HEK293 (cell line): ENCODE measurements around the gene ACSM3.

ENCODE experiments used
- CTCF ChIA-PET: fragments of 350-600 bp; formaldehyde crosslinking; extraction: SDS; loops from one replicate; lab custom pipeline; 2021; ENCODE audit warnings: antibody characterized with exemption; lab: Yijun Ruan, JAX
- POLR2A ChIA-PET: fragments of 300-600 bp; formaldehyde crosslinking; extraction: SDS; loops from one replicate; lab custom pipeline; 2020; ENCODE audit warnings: antibody characterized with exemption, inconsistent platforms; lab: Yijun Ruan, JAX
- H3K27ac ChIP-seq: fragments of 200-500 bp; sonication (Bioruptor generic); 2 replicates; pipeline ENCODE4 v1.5.1; 2014; ENCODE audit warnings: low read depth, low read length, control low read depth, inconsistent platforms; ENCODE audit errors: extremely low read depth
- H3K36me3 ChIP-seq, 2 experiments: fragments of 200-500 bp in 1 of 2; sonication (Bioruptor generic) in 1 of 2; 1 replicate in 1 of 2; 2 replicates in 1 of 2; pipeline ENCODE4 v1.5.1; 2014 to 2017; ENCODE audit warnings: inconsistent platforms in 2 of 2, low read length in 2 of 2; ENCODE audit not compliant: control insufficient read depth in 2 of 2, insufficient read depth in 1 of 2
- H3K4me1 ChIP-seq: fragments of 200-500 bp; sonication (Bioruptor generic); 2 replicates; pipeline ENCODE4 v1.5.1; 2014; ENCODE audit warnings: mild to moderate bottlenecking, low read length, inconsistent platforms; ENCODE audit not compliant: control insufficient read depth, insufficient read depth
- H3K4me3 ChIP-seq: 2 replicates; pipeline ENCODE4 v1.5.1; 2011; ENCODE audit warnings: low read depth, mild to moderate bottlenecking, control low read depth, low read length, moderate library complexity
- H3K9me3 ChIP-seq: fragments of 200-500 bp; sonication (Bioruptor generic); 2 replicates; pipeline ENCODE4 v1.5.1; 2014; ENCODE audit warnings: low read depth, low read length, inconsistent platforms; ENCODE audit not compliant: control insufficient read depth, insufficient read depth
- AEBP2 ChIP-seq: fragments of 450-650 bp; formaldehyde crosslinking; IDR thresholded peaks from 2 replicates; pipeline ENCODE4 v1.5.1; 2016; ENCODE audit warnings: missing biosample characterization, missing genetic modification characterization, borderline replicate concordance
- GFI1B ChIP-seq: fragments of 450-650 bp; formaldehyde crosslinking; IDR thresholded peaks from 2 replicates; pipeline ENCODE4 v1.5.1; 2016; ENCODE audit warnings: missing biosample characterization, missing genetic modification characterization
- KLF7 ChIP-seq: fragments of 450-650 bp; formaldehyde crosslinking; IDR thresholded peaks from 2 replicates; pipeline ENCODE4 v1.5.1; 2016; ENCODE audit warnings: missing biosample characterization, missing genetic modification characterization, borderline replicate concordance
- ZBTB8A ChIP-seq: fragments of 450-650 bp; formaldehyde crosslinking; IDR thresholded peaks from 2 replicates; pipeline ENCODE4 v1.5.1; 2016; ENCODE audit warnings: missing biosample characterization, missing genetic modification characterization
- ZNF10 ChIP-seq: fragments of 450-650 bp; formaldehyde crosslinking; IDR thresholded peaks from 2 replicates; pipeline ENCODE4 v1.5.1; 2017; ENCODE audit warnings: missing biosample characterization, missing genetic modification characterization
- ZNF138 ChIP-seq: fragments of 450-650 bp; formaldehyde crosslinking; IDR thresholded peaks from 2 replicates; pipeline ENCODE4 v1.5.1; 2016; ENCODE audit warnings: missing biosample characterization, missing genetic modification characterization, borderline replicate concordance
- ZNF140 ChIP-seq: fragments of 450-650 bp; formaldehyde crosslinking; IDR thresholded peaks from 2 replicates; pipeline ENCODE4 v1.5.1; 2016; ENCODE audit warnings: missing biosample characterization, missing genetic modification characterization
- ZNF169 ChIP-seq: fragments of 450-650 bp; formaldehyde crosslinking; IDR thresholded peaks from 2 replicates; pipeline ENCODE4 v1.5.1; 2016; ENCODE audit warnings: missing biosample characterization, missing genetic modification characterization
- ZNF175 ChIP-seq: fragments of 450-650 bp; formaldehyde crosslinking; IDR thresholded peaks from 2 replicates; pipeline ENCODE4 v1.5.1; 2016; ENCODE audit warnings: missing biosample characterization, missing genetic modification characterization
- ZNF221 ChIP-seq: fragments of 450-650 bp; formaldehyde crosslinking; IDR thresholded peaks from 2 replicates; pipeline ENCODE4 v1.5.1; 2017; ENCODE audit warnings: missing biosample characterization, missing genetic modification characterization, borderline replicate concordance
- ZNF311 ChIP-seq: fragments of 450-650 bp; formaldehyde crosslinking; IDR thresholded peaks from 2 replicates; pipeline ENCODE4 v1.5.1; 2017; ENCODE audit warnings: missing biosample characterization, missing genetic modification characterization, borderline replicate concordance
- ZNF394 ChIP-seq: fragments of 450-650 bp; formaldehyde crosslinking; IDR thresholded peaks from 2 replicates; pipeline ENCODE4 v1.5.1; 2016; ENCODE audit warnings: missing biosample characterization, missing genetic modification characterization, mild to moderate bottlenecking, moderate library complexity, borderline replicate concordance
- ZNF398 ChIP-seq: fragments of 450-650 bp; formaldehyde crosslinking; IDR thresholded peaks from 2 replicates; pipeline ENCODE4 v1.5.1; 2017; ENCODE audit warnings: missing biosample characterization, missing genetic modification characterization
- ZNF426 ChIP-seq: fragments of 450-650 bp; formaldehyde crosslinking; IDR thresholded peaks from 2 replicates; pipeline ENCODE4 v1.5.1; 2017; ENCODE audit warnings: missing biosample characterization, missing genetic modification characterization, mild to moderate bottlenecking, inconsistent platforms, moderate library complexity
- ZNF488 ChIP-seq: fragments of 450-650 bp; formaldehyde crosslinking; IDR thresholded peaks from 2 replicates; pipeline ENCODE4 v1.5.1; 2016; ENCODE audit warnings: missing biosample characterization, missing genetic modification characterization
- ZNF555 ChIP-seq: fragments of 450-650 bp; formaldehyde crosslinking; conservative IDR thresholded peaks from 2 replicates; pipeline ENCODE4 v1.5.1; 2017; ENCODE audit warnings: missing biosample characterization, mild to moderate bottlenecking, missing genetic modification characterization, inconsistent platforms
- ZNF600 ChIP-seq: fragments of 450-650 bp; formaldehyde crosslinking; IDR thresholded peaks from 2 replicates; pipeline ENCODE4 v1.5.1; 2016; ENCODE audit warnings: missing biosample characterization, missing genetic modification characterization
- ZNF664 ChIP-seq: fragments of 450-650 bp; formaldehyde crosslinking; IDR thresholded peaks from 2 replicates; pipeline ENCODE4 v1.5.1; 2016; ENCODE audit warnings: missing biosample characterization, missing genetic modification characterization
- ZNF76 ChIP-seq: fragments of 450-650 bp; formaldehyde crosslinking; IDR thresholded peaks from 2 replicates; pipeline ENCODE4; 2016; ENCODE audit warnings: low read depth, missing biosample characterization, missing genetic modification characterization, borderline replicate concordance
- ZNF791 ChIP-seq: fragments of 450-650 bp; formaldehyde crosslinking; IDR thresholded peaks from 2 replicates; pipeline ENCODE4 v1.5.1; 2016; ENCODE audit warnings: missing biosample characterization, missing genetic modification characterization
- ZNF843 ChIP-seq: fragments of 450-650 bp; formaldehyde crosslinking; IDR thresholded peaks from 2 replicates; pipeline ENCODE4 v1.5.1; 2016; ENCODE audit warnings: missing biosample characterization, missing genetic modification characterization
- TF ChIP-seq, protein P1 (sequence below): fragments of 450-650 bp; formaldehyde crosslinking; IDR thresholded peaks from 2 replicates; pipeline ENCODE4 v1.5.1; 2016; ENCODE audit warnings: missing biosample characterization, missing genetic modification characterization

The ACSM3 gene

GRCh38 chr16:20822521-20823325, 58.9 kb downstream of the ACSM3 start:
- Histone ChIP-seq H3K9me3 (no peaks in the 10 kb centered on the region), H3K36me3 (peaks cover 10 to 78% of the 10 kb centered on the region in 2 experiments)
- CTCF ChIA-PET = no interaction called here
- TF ChIP-seq ZNF10 (tag by site-specific recombination) = peak; percentile 78
- TF ChIP-seq ZNF138 = no peak
- TF ChIP-seq, all 188 proteins: peak for 1
- no peak overlapping the region for H3K27ac ChIP-seq
- H3K4me1 ChIP-seq = no peaks in the 10 kb centered on the region
- H3K4me3 ChIP-seq = no peak overlapping the region
- POLR2A ChIA-PET = no interaction called here

DNA sequence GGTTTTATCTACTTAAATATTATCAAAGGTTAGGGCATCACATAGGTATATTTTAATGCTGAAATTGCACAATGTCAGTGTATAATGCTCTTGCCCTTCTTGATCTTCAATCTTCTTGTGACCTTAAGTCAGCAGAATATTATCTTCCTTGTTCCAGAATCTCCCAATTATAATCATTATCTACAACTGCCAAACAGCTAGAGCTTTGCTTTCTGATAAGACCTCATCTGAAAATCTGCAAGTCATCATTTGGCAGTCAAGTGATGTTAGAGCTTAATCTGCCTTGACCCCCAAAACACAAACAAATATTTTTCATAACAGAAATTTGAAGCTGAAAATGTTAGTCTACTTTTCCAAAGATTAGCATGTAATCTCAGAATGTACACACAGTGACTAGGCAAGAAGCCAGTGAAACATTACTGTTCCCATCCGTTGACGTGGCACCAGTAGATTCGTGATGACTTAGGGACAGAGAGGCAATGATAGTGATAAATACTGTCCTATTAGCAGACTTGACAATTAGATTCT, 62.3 kb downstream of the ACSM3 start:
- ChIA-PET CTCF (no interaction called here), POLR2A (interaction anchor here (0.6 kb wide), 1 partner anchor 1461 kb away, joined by 4 read pairs; no protein-coding TSS in a partner anchor)
- H3K36me3 ChIP-seq = peaks cover 12 to 80% of the 10 kb centered on the region in 2 experiments
- H3K9me3 ChIP-seq = no peaks in the 10 kb centered on the region
- no peak overlapping the region for H3K27ac ChIP-seq
- H3K4me3 ChIP-seq = no peak overlapping the region
- no peaks in the 10 kb centered on the region for H3K4me1 ChIP-seq
- TF ChIP-seq, protein P1, sequence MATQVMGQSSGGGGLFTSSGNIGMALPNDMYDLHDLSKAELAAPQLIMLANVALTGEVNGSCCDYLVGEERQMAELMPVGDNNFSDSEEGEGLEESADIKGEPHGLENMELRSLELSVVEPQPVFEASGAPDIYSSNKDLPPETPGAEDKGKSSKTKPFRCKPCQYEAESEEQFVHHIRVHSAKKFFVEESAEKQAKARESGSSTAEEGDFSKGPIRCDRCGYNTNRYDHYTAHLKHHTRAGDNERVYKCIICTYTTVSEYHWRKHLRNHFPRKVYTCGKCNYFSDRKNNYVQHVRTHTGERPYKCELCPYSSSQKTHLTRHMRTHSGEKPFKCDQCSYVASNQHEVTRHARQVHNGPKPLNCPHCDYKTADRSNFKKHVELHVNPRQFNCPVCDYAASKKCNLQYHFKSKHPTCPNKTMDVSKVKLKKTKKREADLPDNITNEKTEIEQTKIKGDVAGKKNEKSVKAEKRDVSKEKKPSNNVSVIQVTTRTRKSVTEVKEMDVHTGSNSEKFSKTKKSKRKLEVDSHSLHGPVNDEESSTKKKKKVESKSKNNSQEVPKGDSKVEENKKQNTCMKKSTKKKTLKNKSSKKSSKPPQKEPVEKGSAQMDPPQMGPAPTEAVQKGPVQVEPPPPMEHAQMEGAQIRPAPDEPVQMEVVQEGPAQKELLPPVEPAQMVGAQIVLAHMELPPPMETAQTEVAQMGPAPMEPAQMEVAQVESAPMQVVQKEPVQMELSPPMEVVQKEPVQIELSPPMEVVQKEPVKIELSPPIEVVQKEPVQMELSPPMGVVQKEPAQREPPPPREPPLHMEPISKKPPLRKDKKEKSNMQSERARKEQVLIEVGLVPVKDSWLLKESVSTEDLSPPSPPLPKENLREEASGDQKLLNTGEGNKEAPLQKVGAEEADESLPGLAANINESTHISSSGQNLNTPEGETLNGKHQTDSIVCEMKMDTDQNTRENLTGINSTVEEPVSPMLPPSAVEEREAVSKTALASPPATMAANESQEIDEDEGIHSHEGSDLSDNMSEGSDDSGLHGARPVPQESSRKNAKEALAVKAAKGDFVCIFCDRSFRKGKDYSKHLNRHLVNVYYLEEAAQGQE (tag by site-specific recombination) = no peak
- TF ChIP-seq ZNF426 (no peak), ZNF398 (tag by site-specific recombination) (no peak), ZNF664 (no peak)
- TF ChIP-seq, all 188 proteins: peak for 0

GRCh38 chr16:20829536-20829935, 65.7 kb downstream of the ACSM3 start:
- no peaks in the 10 kb centered on the region for H3K9me3 ChIP-seq
- no peaks in the 10 kb centered on the region for H3K4me1 ChIP-seq
- CTCF ChIA-PET = no interaction called here
- POLR2A ChIA-PET = no interaction called here
- H3K36me3 ChIP-seq = peaks cover 12 to 78% of the 10 kb centered on the region in 2 experiments
- TF ChIP-seq ZNF169 (no peak), ZNF394 (no peak), ZNF600 (tag by site-specific recombination) (no peak), ZNF175 (tag by site-specific recombination) (no peak), ZBTB8A (tag by site-specific recombination) (no peak), ZNF221 (tag by site-specific recombination) (no peak), ZNF140 (tag by site-specific recombination) (no peak), KLF7 (tag by site-specific recombination) (no peak), ZNF311 (tag by site-specific recombination) (no peak), ZNF488 (no peak), ZNF555 (tag by site-specific recombination) (no peak), GFI1B (no peak), ZNF791 (tag by site-specific recombination) (no peak), ZNF843 (tag by site-specific recombination) (no peak), ZNF76 (tag by site-specific recombination) (no peak), AEBP2 (tag by site-specific recombination) (no peak)
- H3K4me3 ChIP-seq = no peak overlapping the region
- H3K27ac ChIP-seq = no peak overlapping the region
